KMS-11 (cell line): ENCODE results near the gene ASCL3.

Experiments used
- H2AFZ ChIP-seq: fragments of 200-600 bp; sonication (generic); 2 replicates; pipeline ENCODE4 v1.6.1; 2016; ENCODE audit warnings: antibody characterized with exemption, mixed run types, low read depth
- H3K27ac ChIP-seq: fragments of 200-600 bp; sonication (generic); 2 replicates; pipeline ENCODE4 v1.6.1; 2016; ENCODE audit warnings: mild to moderate bottlenecking, mixed run types
- H3K27me3 ChIP-seq: fragments of 200-600 bp; sonication (generic); 2 replicates; pipeline ENCODE4 v1.6.1; 2017; ENCODE audit warnings: mild to moderate bottlenecking, low read depth, mixed run types, moderate library complexity; ENCODE audit not compliant: insufficient read depth
- H3K36me3 ChIP-seq: fragments of 200-600 bp; sonication (generic); 2 replicates; pipeline ENCODE4 v1.6.1; 2017; ENCODE audit warnings: mild to moderate bottlenecking, mixed run types; ENCODE audit not compliant: insufficient read depth
- H3K4me1 ChIP-seq: fragments of 200-600 bp; sonication (generic); 2 replicates; pipeline ENCODE4 v1.6.1; 2016; ENCODE audit warnings: mild to moderate bottlenecking, low read depth, mixed run types; ENCODE audit not compliant: poor library complexity, severe bottlenecking
- H3K4me2 ChIP-seq: fragments of 200-600 bp; sonication (generic); 2 replicates; pipeline ENCODE4 v1.7.0; 2016; ENCODE audit warnings: mild to moderate bottlenecking, mixed run types
- H3K4me3 ChIP-seq: fragments of 200-600 bp; sonication (generic); IDR thresholded peaks from 2 replicates; pipeline ENCODE4 v1.6.1; 2017; ENCODE audit warnings: low read depth, low read length, mixed read lengths; ENCODE audit not compliant: insufficient read depth
- H3K79me2 ChIP-seq: fragments of 200-600 bp; sonication (generic); 2 replicates; pipeline ENCODE4 v1.6.1; 2016; ENCODE audit warnings: low read depth, mixed run types; ENCODE audit not compliant: insufficient read depth
- H3K9ac ChIP-seq: fragments of 200-600 bp; sonication (generic); 2 replicates; pipeline ENCODE4 v1.6.1; 2016; ENCODE audit warnings: mild to moderate bottlenecking, mixed run types
- H4K20me1 ChIP-seq: fragments of 200-600 bp; sonication (generic); 2 replicates; pipeline ENCODE4 v1.6.1; 2016; ENCODE audit warnings: mild to moderate bottlenecking, mixed run types; ENCODE audit not compliant: insufficient read depth
- CTCF ChIP-seq: fragments of 200-600 bp; sonication (generic); conservative IDR thresholded peaks from 2 replicates; pipeline ENCODE4 v1.6.1; 2017; ENCODE audit warnings: low read depth, mild to moderate bottlenecking, antibody characterized with exemption, low read length, moderate library complexity, mixed read lengths

Gene ASCL3

GRCh38 chr11:8917157-8917825 is 25.5 kb downstream of the ASCL3 start:
- H4K20me1 ChIP-seq: no peaks in the 10 kb centered on the region
- no peak overlapping the region for H3K4me3 ChIP-seq
- no peak overlapping the region for H3K9ac ChIP-seq
- H3K27ac ChIP-seq: peak overlapping the region; percentile 10; the same call in 1 of the 2 replicates
- H2AFZ ChIP-seq: no peak overlapping the region
- H3K36me3 ChIP-seq: no peaks in the 10 kb centered on the region
- no peaks in the 10 kb centered on the region for H3K79me2 ChIP-seq
- no peaks in the 10 kb centered on the region for H3K27me3 ChIP-seq
- peaks cover 28% of the 10 kb centered on the region for H3K4me1 ChIP-seq
- H3K4me2 ChIP-seq: peak overlapping the region; percentile 5; the same call in 1 of the 2 replicates
- no peak for TF ChIP-seq CTCF

GRCh38 chr11:8914661-8915018 is 28.2 kb downstream of the ASCL3 start:
- TF ChIP-seq CTCF: peak; percentile 8; the same call in 1 of the 2 replicates
- Histone ChIP-seq H3K4me1 (peaks cover 28% of the 10 kb centered on the region), H3K27ac (no peak overlapping the region; the same call in 1 of the 2 replicates), H3K4me2 (peak overlapping the region; percentile 53; the same call in 1 of the 2 replicates), H4K20me1 (no peaks in the 10 kb centered on the region), H3K36me3 (no peaks in the 10 kb centered on the region), H3K27me3 (no peaks in the 10 kb centered on the region), H3K79me2 (no peaks in the 10 kb centered on the region), H3K9ac (no peak overlapping the region), H3K4me3 (no peak overlapping the region), H2AFZ (no peak overlapping the region)

- Histone ChIP-seq H3K9ac (peak overlapping the region; percentile 8; the same call in 1 of the 2 replicates), H3K27ac (peak overlapping the region; percentile 42), H4K20me1 (no peaks in the 10 kb centered on the region)
Observed at GRCh38 chr11:8913961-8914660, 28.7 kb downstream of the ASCL3 start.

More at GRCh38 chr11:8913961-8914660, 28.7 kb downstream of the ASCL3 start:
- Histone ChIP-seq H3K79me2 (no peaks in the 10 kb centered on the region), H3K27me3 (no peaks in the 10 kb centered on the region), H2AFZ (peak overlapping the region; percentile 64; the same call in 1 of the 2 replicates), H3K36me3 (no peaks in the 10 kb centered on the region), H3K4me1 (peaks cover 28% of the 10 kb centered on the region), H3K4me3 (no peak overlapping the region), H3K4me2 (peak overlapping the region; percentile 53)
- peak; percentile 82 for TF ChIP-seq CTCF
